GM10266 (cell line): ENCODE data around the gene CALU.

Experiments used
- DNase-seq: peaks from one replicate; pipeline ENCODE4 v3.0.0; 2012; ENCODE audit errors: extremely low spot score
- TF ChIP-seq, protein P1 (sequence below): IDR thresholded peaks from 2 replicates; pipeline ENCODE4 v1.5.1; 2012; ENCODE audit warnings: mild to moderate bottlenecking, low read depth; ENCODE audit not compliant: control insufficient read depth, insufficient read depth; ENCODE audit errors: missing control alignments

Gene CALU

DNA sequence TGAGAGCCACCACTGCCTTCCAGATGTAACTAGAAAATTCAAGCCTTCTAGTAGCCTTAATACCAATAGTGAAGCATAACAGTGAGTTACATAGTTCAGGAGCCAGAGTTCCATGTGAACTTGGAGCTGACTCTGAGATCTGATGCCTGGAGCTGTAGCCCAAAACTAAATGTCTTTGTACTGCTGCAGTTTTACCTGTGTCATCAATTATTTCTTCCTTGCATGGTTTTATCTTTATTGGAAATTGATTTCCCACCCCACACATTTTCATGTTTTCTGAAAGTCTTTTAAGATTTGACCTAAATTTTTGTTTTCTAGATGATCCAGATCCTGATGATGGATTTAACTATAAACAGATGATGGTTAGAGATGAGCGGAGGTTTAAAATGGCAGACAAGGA lies 19.4 kb downstream of the CALU start:
- TF ChIP-seq, protein P1, sequence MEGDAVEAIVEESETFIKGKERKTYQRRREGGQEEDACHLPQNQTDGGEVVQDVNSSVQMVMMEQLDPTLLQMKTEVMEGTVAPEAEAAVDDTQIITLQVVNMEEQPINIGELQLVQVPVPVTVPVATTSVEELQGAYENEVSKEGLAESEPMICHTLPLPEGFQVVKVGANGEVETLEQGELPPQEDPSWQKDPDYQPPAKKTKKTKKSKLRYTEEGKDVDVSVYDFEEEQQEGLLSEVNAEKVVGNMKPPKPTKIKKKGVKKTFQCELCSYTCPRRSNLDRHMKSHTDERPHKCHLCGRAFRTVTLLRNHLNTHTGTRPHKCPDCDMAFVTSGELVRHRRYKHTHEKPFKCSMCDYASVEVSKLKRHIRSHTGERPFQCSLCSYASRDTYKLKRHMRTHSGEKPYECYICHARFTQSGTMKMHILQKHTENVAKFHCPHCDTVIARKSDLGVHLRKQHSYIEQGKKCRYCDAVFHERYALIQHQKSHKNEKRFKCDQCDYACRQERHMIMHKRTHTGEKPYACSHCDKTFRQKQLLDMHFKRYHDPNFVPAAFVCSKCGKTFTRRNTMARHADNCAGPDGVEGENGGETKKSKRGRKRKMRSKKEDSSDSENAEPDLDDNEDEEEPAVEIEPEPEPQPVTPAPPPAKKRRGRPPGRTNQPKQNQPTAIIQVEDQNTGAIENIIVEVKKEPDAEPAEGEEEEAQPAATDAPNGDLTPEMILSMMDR: no peak
- no peak for DNase-seq

DNA sequence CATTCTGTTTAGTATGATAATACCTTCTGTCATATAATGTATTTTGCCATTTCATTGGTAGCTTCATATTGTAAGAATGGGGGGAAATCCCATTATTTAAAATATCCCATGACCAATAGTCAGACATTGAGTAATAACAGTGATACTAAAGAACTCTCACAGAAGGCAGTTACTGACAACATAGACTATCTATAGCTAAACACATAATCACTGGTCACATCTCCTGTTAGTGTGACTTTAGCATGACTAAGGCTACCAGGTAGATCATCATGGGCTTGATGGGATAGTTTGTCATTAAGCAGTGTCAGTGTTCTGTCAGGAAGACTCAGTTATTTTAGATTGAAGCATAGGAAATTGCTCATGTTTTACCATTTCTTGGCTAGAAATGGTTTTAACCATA lies 20.1 kb downstream of the CALU start:
- TF ChIP-seq, protein P1: no peak
- no peak for DNase-seq

DNA sequence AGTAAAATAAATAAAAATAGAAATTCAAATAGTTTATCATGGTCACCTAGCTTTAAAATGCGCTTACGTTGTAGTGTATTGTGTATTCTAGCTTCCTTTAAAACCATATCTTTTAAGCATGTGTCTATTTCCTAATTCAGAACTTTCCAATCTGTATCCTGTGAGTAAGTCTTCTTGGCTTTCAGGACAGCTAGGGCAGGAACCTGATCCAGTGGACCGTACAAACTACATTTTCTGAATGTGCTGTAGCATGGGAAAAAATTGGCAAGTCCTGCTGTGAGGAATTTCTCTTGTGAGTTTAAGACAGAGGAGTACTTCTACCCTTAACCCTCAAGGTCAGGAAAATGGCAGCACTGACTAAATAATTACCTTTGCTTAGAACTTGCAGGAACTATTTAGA lies 24.4 kb downstream of the CALU start:
- TF ChIP-seq, protein P1: no peak
- DNase-seq: no peak

DNA sequence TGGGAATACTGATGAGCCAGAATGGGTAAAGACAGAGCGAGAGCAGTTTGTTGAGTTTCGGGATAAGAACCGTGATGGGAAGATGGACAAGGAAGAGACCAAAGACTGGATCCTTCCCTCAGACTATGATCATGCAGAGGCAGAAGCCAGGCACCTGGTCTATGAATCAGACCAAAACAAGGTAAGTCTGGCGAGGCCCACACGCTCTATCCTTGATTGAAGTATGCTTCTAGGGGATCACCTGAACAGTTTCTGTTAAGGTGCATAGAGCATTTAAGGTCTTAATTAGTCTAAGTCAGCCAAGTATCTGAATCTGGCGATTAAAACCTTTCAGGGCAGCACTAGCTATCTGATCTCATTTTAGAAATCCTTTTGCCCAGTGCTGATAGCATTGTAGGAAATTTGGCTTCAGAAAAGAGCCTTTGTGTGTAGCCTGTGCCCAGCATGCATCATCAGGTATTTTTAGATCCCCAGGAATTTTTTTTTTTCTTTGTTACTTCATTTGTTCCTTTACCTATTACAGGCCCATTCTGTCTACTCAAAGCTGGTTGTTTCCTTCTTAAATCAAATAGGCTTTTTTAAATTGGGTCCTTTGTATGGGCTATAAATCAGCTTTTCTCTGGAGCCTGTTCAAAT lies 28.4 kb downstream of the CALU start:
- TF ChIP-seq, protein P1: no peak
- no peak for DNase-seq

DNA sequence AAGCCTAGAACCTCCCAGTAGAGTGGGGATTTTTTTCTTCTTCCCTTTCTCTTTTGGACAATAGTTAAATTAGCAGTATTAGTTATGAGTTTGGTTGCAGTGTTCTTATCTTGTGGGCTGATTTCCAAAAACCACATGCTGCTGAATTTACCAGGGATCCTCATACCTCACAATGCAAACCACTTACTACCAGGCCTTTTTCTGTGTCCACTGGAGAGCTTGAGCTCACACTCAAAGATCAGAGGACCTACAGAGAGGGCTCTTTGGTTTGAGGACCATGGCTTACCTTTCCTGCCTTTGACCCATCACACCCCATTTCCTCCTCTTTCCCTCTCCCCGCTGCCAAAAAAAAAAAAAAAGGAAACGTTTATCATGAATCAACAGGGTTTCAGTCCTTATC lies 31.1 kb downstream of the CALU start:
- no peak for DNase-seq
- TF ChIP-seq, protein P1: no peak

DNA sequence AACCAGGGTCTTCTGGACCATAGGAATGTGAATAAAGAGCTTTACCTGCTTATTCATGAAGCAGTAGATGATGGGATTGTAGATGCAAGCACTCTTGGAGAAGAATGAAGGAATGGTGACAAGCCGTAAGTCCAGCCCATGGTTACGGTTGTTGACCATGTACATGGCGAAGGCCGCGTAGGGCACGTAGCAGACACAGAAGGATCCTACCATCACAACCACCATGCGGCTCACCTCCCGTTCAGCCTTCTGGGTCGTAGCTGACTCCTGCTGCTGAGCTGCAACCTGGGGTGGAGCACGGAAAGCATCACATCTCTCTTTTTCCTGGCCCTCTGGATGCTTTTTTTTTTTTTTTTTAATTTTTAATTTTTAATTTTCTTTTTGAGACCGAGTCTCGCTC lies 34.4 kb downstream of the CALU start:
- TF ChIP-seq, protein P1: no peak
- DNase-seq: no peak

DNA sequence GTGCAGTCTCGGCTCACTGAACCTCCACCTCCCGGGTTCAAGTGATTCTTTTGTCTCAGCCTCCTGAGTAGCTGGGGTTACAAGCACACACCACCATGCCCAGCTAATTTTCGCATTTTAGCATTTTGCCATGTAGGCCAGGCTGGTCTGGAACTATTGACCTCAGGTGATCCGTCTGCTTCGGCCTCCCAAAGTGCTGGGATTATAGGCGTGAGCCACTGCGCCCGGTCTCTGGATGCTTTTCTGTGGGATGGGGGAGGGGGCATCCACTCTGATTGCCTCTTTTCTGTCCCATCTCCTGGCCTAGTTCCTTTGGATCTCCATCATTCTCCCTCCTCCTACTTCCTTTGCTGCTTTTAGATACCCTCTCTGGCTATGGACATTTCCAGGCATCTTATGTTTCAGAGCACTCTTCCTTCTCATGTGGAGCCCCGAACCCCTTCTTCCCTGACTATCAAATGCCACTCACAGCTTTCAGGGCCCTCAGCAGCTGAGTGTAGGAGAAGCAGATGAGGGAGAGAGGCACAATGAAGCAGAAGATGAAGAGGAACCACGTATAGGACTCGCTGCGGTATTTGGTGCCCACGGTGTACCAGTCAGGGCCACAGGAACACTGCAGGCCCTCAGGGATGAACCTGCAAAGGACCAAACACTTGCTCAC lies 35.0 kb downstream of the CALU start:
- TF ChIP-seq, protein P1: no peak
- no peak for DNase-seq
